ENCODE results near the gene GRIN1.
"Not testable (repeated sequence)": the region's sequence is repeated elsewhere in the genome, so short reads cannot be mapped to it uniquely, and the experiment has no call there.

DNA sequence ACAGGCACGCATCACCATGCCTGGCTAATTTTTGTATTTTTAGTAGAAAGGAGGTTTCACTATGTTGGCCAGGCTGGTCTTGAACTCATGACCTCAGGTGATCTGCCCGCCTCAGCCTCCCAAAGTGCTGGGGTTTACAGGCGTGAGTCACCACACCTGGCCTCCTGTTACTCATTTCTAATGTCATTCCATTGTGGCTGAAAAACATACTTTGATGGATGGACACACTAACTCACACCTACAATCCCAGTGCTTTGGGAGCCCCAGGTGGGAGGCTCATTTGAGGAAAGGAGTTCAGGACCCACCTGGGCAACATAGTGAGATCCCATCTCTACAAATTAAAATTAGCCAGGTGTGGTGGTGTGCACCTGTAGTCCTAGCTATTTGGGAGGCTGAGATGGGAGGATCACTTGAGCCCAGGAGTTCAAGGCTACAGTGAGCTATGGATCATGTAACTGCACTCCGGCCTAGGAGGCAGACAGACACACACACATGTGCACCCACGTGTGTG is 14.9 kb upstream of the GRIN1 start:
- TF ChIP-seq, protein P1, sequence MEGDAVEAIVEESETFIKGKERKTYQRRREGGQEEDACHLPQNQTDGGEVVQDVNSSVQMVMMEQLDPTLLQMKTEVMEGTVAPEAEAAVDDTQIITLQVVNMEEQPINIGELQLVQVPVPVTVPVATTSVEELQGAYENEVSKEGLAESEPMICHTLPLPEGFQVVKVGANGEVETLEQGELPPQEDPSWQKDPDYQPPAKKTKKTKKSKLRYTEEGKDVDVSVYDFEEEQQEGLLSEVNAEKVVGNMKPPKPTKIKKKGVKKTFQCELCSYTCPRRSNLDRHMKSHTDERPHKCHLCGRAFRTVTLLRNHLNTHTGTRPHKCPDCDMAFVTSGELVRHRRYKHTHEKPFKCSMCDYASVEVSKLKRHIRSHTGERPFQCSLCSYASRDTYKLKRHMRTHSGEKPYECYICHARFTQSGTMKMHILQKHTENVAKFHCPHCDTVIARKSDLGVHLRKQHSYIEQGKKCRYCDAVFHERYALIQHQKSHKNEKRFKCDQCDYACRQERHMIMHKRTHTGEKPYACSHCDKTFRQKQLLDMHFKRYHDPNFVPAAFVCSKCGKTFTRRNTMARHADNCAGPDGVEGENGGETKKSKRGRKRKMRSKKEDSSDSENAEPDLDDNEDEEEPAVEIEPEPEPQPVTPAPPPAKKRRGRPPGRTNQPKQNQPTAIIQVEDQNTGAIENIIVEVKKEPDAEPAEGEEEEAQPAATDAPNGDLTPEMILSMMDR (IDR thresholded peaks at IDR 0.05; ENCODE audit: insufficient read depth, low read depth, low read length), result not testable (repeated sequence)
- not testable (repeated sequence) for TF ChIP-seq EZH2 (IDR thresholded peaks at IDR 0.05; ENCODE audit: insufficient read depth, low read length)

Data from astrocyte (in vitro differentiated cells and primary cell).